ENCODE measurements around the gene PTER. TPM values are rescaled to one million over a fixed set of nuclear protein-coding genes. Genes with fewer than 3 reads are reported as not detected.

PTER gene
- total and polyA plus RNA-seq, 10 of the 15 experiments (the other 5 are each of a cell fraction or from before 2014, with no cell fraction given) = 16.0 to 31.2 (median 23.1) TPM

GRCh38 chr10:16436758-16437539, at the start of gene PTER (continued):
- TF ChIP-seq YY1 (IDR thresholded peaks at IDR 0.05; ENCODE audit: low read depth, low read length) (peak; percentile 60), ASH2L (IDR thresholded peaks at IDR 0.05; ENCODE audit: borderline replicate concordance, low read depth) (peak; percentile 72; the same call in 1 of the 2 replicates), ATF3 (IDR thresholded peaks at IDR 0.05; ENCODE audit: borderline replicate concordance, extremely low read depth, low read depth, low read length) (no peak), USF1 (IDR thresholded peaks at IDR 0.05; ENCODE audit: borderline replicate concordance, extremely low read length, insufficient read depth, low read depth, low read length) (peak; percentile 10), SUPT20H (IDR thresholded peaks at IDR 0.05; ENCODE audit: borderline replicate concordance, control insufficient read depth, low read depth, low read length) (no peak), MEF2B (IDR thresholded peaks at IDR 0.05; ENCODE audit: partially characterized antibody, poor library complexity, severe bottlenecking) (peak; percentile 13), GATAD2B (conservative IDR thresholded peaks at IDR 0.05; ENCODE audit: low read depth) (peak; percentile 58; the same call in 1 of the 2 replicates), MAX (IDR thresholded peaks at IDR 0.05; ENCODE audit: low read depth, low read length) (no peak), JUNB (IDR thresholded peaks at IDR 0.05) (no peak), ZSCAN29 (IDR thresholded peaks at IDR 0.05) (no peak), RBBP5 (conservative IDR thresholded peaks at IDR 0.05) (no peak), BHLHE40 (IDR thresholded peaks at IDR 0.05; ENCODE audit: borderline replicate concordance in 1 of 2, low read depth in 2 of 2, low read length in 1 of 2) (peak; percentile 92 to 94), RCOR1 (conservative IDR thresholded peaks at IDR 0.05; ENCODE audit: low read depth, low read length) (no peak), HSF1 (IDR thresholded peaks at IDR 0.05; ENCODE audit: low read depth, low read length) (no peak), SPI1 (IDR thresholded peaks at IDR 0.05; ENCODE audit: borderline replicate concordance, insufficient read depth, low read depth, low read length) (0 out of 2 replicates have a peak, but pooled peaks have one; percentile 13)
- TF ChIP-seq, protein P1, sequence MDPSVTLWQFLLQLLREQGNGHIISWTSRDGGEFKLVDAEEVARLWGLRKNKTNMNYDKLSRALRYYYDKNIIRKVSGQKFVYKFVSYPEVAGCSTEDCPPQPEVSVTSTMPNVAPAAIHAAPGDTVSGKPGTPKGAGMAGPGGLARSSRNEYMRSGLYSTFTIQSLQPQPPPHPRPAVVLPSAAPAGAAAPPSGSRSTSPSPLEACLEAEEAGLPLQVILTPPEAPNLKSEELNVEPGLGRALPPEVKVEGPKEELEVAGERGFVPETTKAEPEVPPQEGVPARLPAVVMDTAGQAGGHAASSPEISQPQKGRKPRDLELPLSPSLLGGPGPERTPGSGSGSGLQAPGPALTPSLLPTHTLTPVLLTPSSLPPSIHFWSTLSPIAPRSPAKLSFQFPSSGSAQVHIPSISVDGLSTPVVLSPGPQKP (IDR thresholded peaks at IDR 0.05; ENCODE audit: low read depth, low read length) = peak; percentile 99
